HL-60 (cell line): ENCODE measurements around the gene PALLD.

Experiments used
- DNase-seq, 2 experiments: peaks; one replicate each; pipeline ENCODE4 v3.0.0-alpha.2; 2010 to 2020; ENCODE audit warnings: low read depth in 1 of 2, low spot score in 1 of 2
- H3K27ac ChIP-seq: fragments of 250-450 bp; sonication (Bioruptor Pico); replicated peaks from 2 replicates; pipeline ENCODE4 v1.5.1; 2020; ENCODE audit warnings: mild to moderate bottlenecking, moderate library complexity
- H3K27me3 ChIP-seq: fragments of 250-450 bp; sonication (Bioruptor Pico); 2 replicates; pipeline ENCODE4 v1.5.1; 2021; ENCODE audit warnings: mild to moderate bottlenecking, moderate library complexity; ENCODE audit not compliant: insufficient read depth, poor library complexity, severe bottlenecking
- H3K4me3 ChIP-seq: replicated peaks from 2 replicates; pipeline ENCODE4 v1.5.1; 2011; ENCODE audit warnings: mild to moderate bottlenecking, control low read depth, low read length; ENCODE audit not compliant: insufficient read depth
- CTCF ChIP-seq: IDR thresholded peaks from one replicate; pipeline ENCODE4 v1.5.1; 2011; ENCODE audit warnings: low read length, control low read depth, inconsistent platforms; ENCODE audit not compliant: insufficient read depth
- GABPA ChIP-seq: IDR thresholded peaks from 2 replicates; pipeline ENCODE4 v1.6.1; 2012; ENCODE audit warnings: low read depth
- POLR2AphosphoS5 ChIP-seq: IDR thresholded peaks from 2 replicates; pipeline ENCODE4 v1.6.1; 2012; ENCODE audit warnings: low read depth
- REST ChIP-seq: IDR thresholded peaks from 2 replicates; pipeline ENCODE4 v1.6.1; 2012; ENCODE audit warnings: low read depth; ENCODE audit not compliant: insufficient replicate concordance
- SPI1 ChIP-seq: IDR thresholded peaks from 2 replicates; pipeline ENCODE4 v1.6.1; 2012; ENCODE audit warnings: low read depth, mild to moderate bottlenecking, borderline replicate concordance

Gene PALLD

DNA sequence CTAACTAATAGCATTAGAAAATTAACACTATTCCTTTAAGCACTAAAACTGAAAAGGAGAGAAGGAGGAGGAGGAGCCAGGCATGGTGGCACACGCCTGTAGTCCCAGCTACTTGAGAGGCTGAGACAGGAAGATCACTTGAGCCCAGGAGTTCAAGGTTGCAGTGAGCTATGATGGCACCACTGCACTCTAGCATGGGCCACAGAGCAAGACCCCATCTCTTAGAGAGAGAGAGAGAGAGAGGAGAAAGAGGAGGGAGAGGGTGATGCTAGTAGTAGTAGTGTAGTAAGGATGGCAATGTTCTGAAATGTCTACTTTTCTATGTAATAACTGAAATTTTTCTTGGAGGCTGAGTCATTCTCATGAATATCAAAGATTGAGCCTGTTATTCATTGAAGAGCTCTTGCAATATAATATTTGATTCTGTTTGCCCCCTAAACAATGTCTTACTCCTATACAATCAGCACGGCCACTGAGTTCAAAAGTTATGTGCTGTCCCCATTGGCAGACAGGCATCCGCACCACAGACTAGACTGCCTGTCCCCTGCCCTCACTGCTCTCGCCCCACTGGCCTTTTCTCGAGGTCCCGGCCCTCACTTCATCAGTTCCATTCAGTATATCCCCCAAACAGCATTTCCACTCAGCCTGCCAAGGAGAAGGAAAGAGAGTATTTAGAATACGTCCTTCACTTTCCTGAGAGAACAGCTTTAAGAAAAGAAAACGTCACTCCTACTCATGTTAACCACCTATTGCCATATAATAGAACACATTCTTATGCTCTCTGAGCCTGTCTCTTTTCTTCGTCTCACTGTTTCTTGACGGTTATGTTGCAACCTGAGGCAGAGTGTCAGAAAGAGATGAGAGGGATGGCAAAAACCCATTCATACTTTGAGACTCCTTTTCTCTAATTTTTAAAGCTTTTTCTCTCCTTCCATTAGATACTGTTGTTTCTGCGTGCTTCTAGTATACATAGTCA, 238.1 kb downstream of the PALLD start:
- Histone ChIP-seq H3K27me3 (peaks cover 3% of the 10 kb centered on the region), H3K4me3 (no peak overlapping the region), H3K27ac (no peak overlapping the region)
- DNase-seq: no peak
- TF ChIP-seq CTCF (no peak), REST (no peak), SPI1 (no peak), GABPA (no peak), POLR2AphosphoS5 (no peak)

- H3K27me3 ChIP-seq: peaks cover 3% of the 10 kb centered on the region
Measured at GRCh38 chr4:168735735-168736134, 238.9 kb downstream of the PALLD start.

More at GRCh38 chr4:168735735-168736134, 238.9 kb downstream of the PALLD start:
- DNase-seq: no peak
- Histone ChIP-seq H3K4me3 (no peak overlapping the region), H3K27ac (no peak overlapping the region)
- no peak for TF ChIP-seq GABPA
- TF ChIP-seq SPI1: no peak
- no peak for TF ChIP-seq POLR2AphosphoS5
- TF ChIP-seq CTCF: no peak
- no peak for TF ChIP-seq REST
